Measurements from ENCODE around the gene TTLL8. TPM values are rescaled to one million over a fixed set of nuclear protein-coding genes. Genes with fewer than 3 reads are reported as not detected.
A peak's percentile ranks its signal among the peaks of the same experiment; 100 is the strongest.

TTLL8 gene
- total RNA-seq, 3 donors from 2014 or later (not counting 1 experiment from before 2014, with no cell fraction given) = not detected

- Histone ChIP-seq H3K4me1 (ENCODE audit: control insufficient read depth, insufficient read depth, low read length) (peaks cover 9% of the 10 kb centered on the region), H3K4me3 (ENCODE audit: low read length) (no peak overlapping the region), H3K36me3 (ENCODE audit: control insufficient read depth, insufficient read depth, low read length) (peaks cover 8% of the 10 kb centered on the region), H3K9me3 (ENCODE audit: control insufficient read depth, insufficient read depth, low read length) (no peaks in the 10 kb centered on the region), H3K27me3 (ENCODE audit: control insufficient read depth, insufficient read depth, low read length) (peaks cover 3% of the 10 kb centered on the region), H3K27ac (ENCODE audit: low read length) (no peak overlapping the region)
- TF ChIP-seq CTCF (IDR thresholded peaks at IDR 0.05) = no peak
- DNase-seq (no peak), ATAC-seq (no peak)
- Mint-ChIP-seq H3K4me1 (no peaks in the 10 kb centered on the region), H3K27me3 (ENCODE audit: low read depth in 2 of 2) (peaks cover 0 to 3% of the 10 kb centered on the region in 2 donors), H3K9me3 (no peaks in the 10 kb centered on the region), H3K4me3 (no peak overlapping the region), H3K36me3 (no peaks in the 10 kb centered on the region), H3K27ac (peak overlapping the region in 1 of 2 donors; percentile 58)
- 71% methylated on average over 27 of the region's 27 CpGs for WGBS (ENCODE audit: insufficient coverage)
- intact Hi-C loops (cut with micrococcal nuclease) = no loop called here
These were observed 3.2 kb upstream of the TTLL8 start for GRCh38 chr22:50061141-50061823.

GRCh38 chr22:50060441-50061140 lies 2.5 kb upstream of the TTLL8 start:
- no peaks in the 10 kb centered on the region for H3K9me3 ChIP-seq (ENCODE audit: control insufficient read depth, insufficient read depth, low read length)
- no peak overlapping the region for H3K27ac ChIP-seq (ENCODE audit: low read length)
- peaks cover 9% of the 10 kb centered on the region for H3K4me1 ChIP-seq (ENCODE audit: control insufficient read depth, insufficient read depth, low read length)
- no peak overlapping the region for H3K4me3 ChIP-seq (ENCODE audit: low read length)
- peaks cover 7% of the 10 kb centered on the region for H3K36me3 ChIP-seq (ENCODE audit: control insufficient read depth, insufficient read depth, low read length)
- ATAC-seq (no peak), DNase-seq (no peak)
- Mint-ChIP-seq H3K9me3 (no peaks in the 10 kb centered on the region), H3K4me1 (no peaks in the 10 kb centered on the region), H3K4me3 (no peak overlapping the region), H3K27me3 (ENCODE audit: low read depth in 2 of 2) (peaks cover 0 to 3% of the 10 kb centered on the region in 2 donors), H3K27ac (peak overlapping the region in 1 of 2 donors; percentile 58), H3K36me3 (no peaks in the 10 kb centered on the region)
- no peak for TF ChIP-seq CTCF (IDR thresholded peaks at IDR 0.05)
- 88% methylated on average over 28 of the region's 28 CpGs for WGBS (ENCODE audit: insufficient coverage)
- H3K27me3 ChIP-seq (ENCODE audit: control insufficient read depth, insufficient read depth, low read length) = peaks cover 3% of the 10 kb centered on the region
- intact Hi-C loops (cut with micrococcal nuclease) = no loop called here

GRCh38 chr22:50059881-50060262 lies 1.8 kb upstream of the TTLL8 start:
- 89% methylated on average over 7 of the region's 7 CpGs for WGBS (ENCODE audit: insufficient coverage)

More at GRCh38 chr22:50059881-50060262, 1.8 kb upstream of the TTLL8 start:
- Histone ChIP-seq H3K4me1 (ENCODE audit: control insufficient read depth, insufficient read depth, low read length) (peaks cover 9% of the 10 kb centered on the region), H3K9me3 (ENCODE audit: control insufficient read depth, insufficient read depth, low read length) (no peaks in the 10 kb centered on the region), H3K4me3 (ENCODE audit: low read length) (no peak overlapping the region), H3K27me3 (ENCODE audit: control insufficient read depth, insufficient read depth, low read length) (peaks cover 3% of the 10 kb centered on the region), H3K27ac (ENCODE audit: low read length) (no peak overlapping the region), H3K36me3 (ENCODE audit: control insufficient read depth, insufficient read depth, low read length) (peaks cover 4% of the 10 kb centered on the region)
- Mint-ChIP-seq H3K27ac (no peak overlapping the region), H3K4me1 (no peaks in the 10 kb centered on the region), H3K36me3 (no peaks in the 10 kb centered on the region), H3K9me3 (no peaks in the 10 kb centered on the region), H3K4me3 (peak overlapping the region; percentile 55), H3K27me3 (ENCODE audit: low read depth in 2 of 2) (peaks cover 0 to 3% of the 10 kb centered on the region in 2 donors)
- intact Hi-C loops (cut with micrococcal nuclease) = no loop called here
- DNase-seq (no peak), ATAC-seq (no peak)
- no peak for TF ChIP-seq CTCF (IDR thresholded peaks at IDR 0.05)
